WERI-Rb-1 (cell line): Measurements from ENCODE around the gene HOXB3.
A peak's percentile ranks its signal among the peaks of the same experiment; 100 is the strongest.

Experiments used
- DNase-seq: peaks from one replicate; pipeline ENCODE4 v3.0.0-alpha.2; 2020
- H3K27ac ChIP-seq: fragments of 250-450 bp; sonication (Bioruptor Pico); 2 replicates; pipeline ENCODE4 v1.5.1; 2020; ENCODE audit warnings: mild to moderate bottlenecking, moderate library complexity
- H3K27me3 ChIP-seq: fragments of 250-450 bp; sonication (Bioruptor Pico); 2 replicates; pipeline ENCODE4 v1.5.1; 2021; ENCODE audit warnings: mild to moderate bottlenecking, low read depth, moderate library complexity; ENCODE audit not compliant: insufficient read depth, severe bottlenecking
- H3K36me3 ChIP-seq: fragments of 250-450 bp; sonication (Bioruptor Pico); 2 replicates; pipeline ENCODE4 v1.5.1; 2020; ENCODE audit warnings: mild to moderate bottlenecking, moderate library complexity
- H3K4me3 ChIP-seq: 2 replicates; pipeline ENCODE4 v1.5.1; 2011; ENCODE audit warnings: low read depth, mild to moderate bottlenecking, control low read depth, low read length
- H3K9me3 ChIP-seq: fragments of 250-450 bp; sonication (Bioruptor Pico); 2 replicates; pipeline ENCODE4 v1.5.1; 2021; ENCODE audit warnings: mild to moderate bottlenecking, moderate library complexity; ENCODE audit not compliant: severe bottlenecking
- TF ChIP-seq, protein P1 (sequence below): IDR thresholded peaks from 2 replicates; pipeline ENCODE4 v1.5.1; 2011; ENCODE audit warnings: low read depth, mild to moderate bottlenecking, control low read depth, inconsistent platforms, low read length

HOXB3 gene

GRCh38 chr17:48554412-48555257 is 35.4 kb downstream of the HOXB3 start:
- peaks cover 9% of the 10 kb centered on the region for H3K9me3 ChIP-seq
- peak overlapping the region; percentile 46 for H3K27ac ChIP-seq
- H3K36me3 ChIP-seq: no peaks in the 10 kb centered on the region
- TF ChIP-seq, protein P1, sequence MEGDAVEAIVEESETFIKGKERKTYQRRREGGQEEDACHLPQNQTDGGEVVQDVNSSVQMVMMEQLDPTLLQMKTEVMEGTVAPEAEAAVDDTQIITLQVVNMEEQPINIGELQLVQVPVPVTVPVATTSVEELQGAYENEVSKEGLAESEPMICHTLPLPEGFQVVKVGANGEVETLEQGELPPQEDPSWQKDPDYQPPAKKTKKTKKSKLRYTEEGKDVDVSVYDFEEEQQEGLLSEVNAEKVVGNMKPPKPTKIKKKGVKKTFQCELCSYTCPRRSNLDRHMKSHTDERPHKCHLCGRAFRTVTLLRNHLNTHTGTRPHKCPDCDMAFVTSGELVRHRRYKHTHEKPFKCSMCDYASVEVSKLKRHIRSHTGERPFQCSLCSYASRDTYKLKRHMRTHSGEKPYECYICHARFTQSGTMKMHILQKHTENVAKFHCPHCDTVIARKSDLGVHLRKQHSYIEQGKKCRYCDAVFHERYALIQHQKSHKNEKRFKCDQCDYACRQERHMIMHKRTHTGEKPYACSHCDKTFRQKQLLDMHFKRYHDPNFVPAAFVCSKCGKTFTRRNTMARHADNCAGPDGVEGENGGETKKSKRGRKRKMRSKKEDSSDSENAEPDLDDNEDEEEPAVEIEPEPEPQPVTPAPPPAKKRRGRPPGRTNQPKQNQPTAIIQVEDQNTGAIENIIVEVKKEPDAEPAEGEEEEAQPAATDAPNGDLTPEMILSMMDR: no peak
- no peak for DNase-seq
- H3K4me3 ChIP-seq: peak overlapping the region; percentile 37; the same call in 1 of the 2 replicates
- peaks cover 86% of the 10 kb centered on the region for H3K27me3 ChIP-seq

DNA sequence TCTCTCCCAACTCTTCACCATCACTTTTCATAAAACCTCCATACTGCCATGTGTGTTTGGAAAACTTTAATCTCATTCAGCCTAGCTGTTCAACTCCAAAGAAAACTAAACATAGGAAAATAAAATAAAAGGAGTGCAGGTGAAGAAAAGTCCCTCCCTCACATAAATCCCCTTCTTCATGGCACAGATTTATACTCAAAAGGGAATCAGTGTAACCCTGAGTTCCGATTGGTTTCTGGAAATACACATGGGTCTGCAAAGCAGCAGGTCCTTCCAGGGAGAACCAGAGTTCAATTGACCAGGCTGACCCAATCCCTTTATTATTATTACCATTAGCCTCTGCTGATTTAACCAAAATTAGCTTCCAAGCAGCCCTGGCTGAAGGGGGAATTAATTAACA is 36.2 kb downstream of the HOXB3 start:
- Histone ChIP-seq H3K4me3 (no peak overlapping the region), H3K9me3 (peaks cover 9% of the 10 kb centered on the region), H3K27ac (no peak overlapping the region), H3K36me3 (no peaks in the 10 kb centered on the region), H3K27me3 (peaks cover 86% of the 10 kb centered on the region)
- no peak for DNase-seq
- TF ChIP-seq, protein P1: no peak

DNA sequence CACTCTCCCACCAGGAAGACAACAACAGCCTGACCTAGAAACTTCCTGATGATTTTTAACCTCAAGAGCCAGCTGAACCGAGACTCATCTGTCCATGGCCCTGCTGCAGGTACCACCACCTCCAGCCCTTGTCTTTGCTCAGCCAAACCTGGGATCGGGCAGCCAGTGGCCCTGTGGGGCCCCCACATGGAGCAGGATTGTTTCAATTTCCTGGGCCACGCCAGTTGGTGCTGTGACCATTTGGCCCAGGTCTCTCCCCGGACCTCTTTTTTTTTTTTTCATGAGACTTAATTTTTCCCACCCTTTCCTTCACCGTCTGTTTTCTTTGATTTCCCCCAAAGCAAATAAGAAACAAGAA is 36.9 kb downstream of the HOXB3 start:
- Histone ChIP-seq H3K36me3 (no peaks in the 10 kb centered on the region), H3K9me3 (peaks cover 9% of the 10 kb centered on the region), H3K27me3 (peaks cover 86% of the 10 kb centered on the region), H3K27ac (no peak overlapping the region), H3K4me3 (no peak overlapping the region)
- no peak for DNase-seq
- TF ChIP-seq, protein P1: no peak

DNA sequence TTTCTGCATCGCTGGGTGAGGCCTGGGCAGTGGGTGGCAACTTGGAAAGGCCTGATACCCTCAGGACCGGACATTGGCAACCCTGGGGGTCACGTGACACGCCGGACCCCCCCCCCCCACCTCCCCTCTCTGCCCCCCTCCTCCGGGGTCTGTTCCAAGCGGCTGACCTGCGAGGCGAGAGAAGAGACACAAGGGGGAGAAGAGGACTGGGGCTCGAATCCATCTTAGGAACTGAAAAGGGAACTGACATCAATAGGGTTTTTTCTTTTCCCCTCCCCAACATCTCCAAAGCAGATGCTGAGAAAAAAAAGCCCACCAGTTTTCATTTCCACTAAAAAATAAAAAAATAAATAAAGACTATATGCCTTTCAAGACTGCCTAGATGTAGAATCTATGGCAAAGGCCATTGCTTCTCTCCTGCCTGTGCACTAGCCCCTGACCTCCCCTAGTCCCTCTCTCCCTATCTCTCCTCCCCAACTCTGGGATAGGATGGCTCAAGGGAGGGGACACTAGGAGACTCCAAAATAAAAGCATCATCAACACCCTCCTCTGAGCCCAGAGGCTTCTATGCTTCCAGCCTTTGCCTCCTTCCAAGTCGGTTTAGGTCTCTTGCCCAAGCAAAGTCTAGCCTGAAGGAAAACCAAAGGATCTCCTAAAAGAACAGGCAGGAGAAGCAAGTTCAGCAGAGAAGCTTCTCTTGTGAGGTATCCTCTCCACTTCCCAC is 37.4 kb downstream of the HOXB3 start:
- Histone ChIP-seq H3K4me3 (no peak overlapping the region), H3K27ac (no peak overlapping the region), H3K27me3 (peaks cover 86% of the 10 kb centered on the region), H3K9me3 (peaks cover 9% of the 10 kb centered on the region), H3K36me3 (no peaks in the 10 kb centered on the region; the same call in 1 of the 2 replicates)
- TF ChIP-seq, protein P1: no peak
- no peak for DNase-seq

DNA sequence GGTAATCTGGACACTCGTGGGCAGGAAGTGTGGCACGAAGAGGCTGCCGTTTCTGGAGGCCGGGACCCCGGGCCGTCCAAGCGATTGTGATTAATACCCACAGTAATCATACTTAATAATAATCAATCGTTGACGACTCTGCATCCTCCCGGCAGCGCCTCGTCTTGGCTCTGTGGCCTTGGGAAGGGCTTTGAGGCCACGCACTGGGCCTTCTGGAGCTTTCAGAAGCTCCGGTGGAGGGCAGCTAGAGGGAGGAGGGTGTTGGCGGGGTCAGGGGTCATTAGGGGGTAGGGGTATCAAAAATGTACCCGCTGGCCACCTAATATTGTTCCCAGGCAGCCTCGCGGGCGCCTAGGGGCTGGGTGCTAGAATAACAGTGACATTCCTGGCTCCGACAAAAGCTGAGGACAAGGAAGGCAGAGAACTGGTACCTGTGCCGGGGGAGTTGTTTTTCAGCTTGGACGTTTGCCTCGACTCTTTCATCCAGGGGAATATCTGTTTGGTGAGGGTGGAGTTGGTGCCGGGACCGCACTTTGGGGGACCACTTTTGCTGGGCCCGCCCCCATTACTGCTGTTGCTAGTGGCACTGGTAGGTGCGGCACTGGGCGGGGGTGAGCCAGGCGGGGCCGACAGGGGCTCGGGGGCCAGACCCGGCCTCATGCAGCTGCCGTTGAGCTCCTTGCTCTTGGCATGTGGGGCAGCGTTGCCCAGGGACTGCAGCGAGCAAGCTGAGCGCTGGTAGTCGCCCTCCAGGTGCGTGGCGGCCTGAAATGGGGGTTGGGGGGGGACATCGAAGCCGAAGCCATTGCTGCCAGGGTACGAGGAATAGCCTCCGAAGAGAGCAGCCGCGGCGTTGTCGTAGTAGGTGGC is 38.2 kb downstream of the HOXB3 start:
- Histone ChIP-seq H3K4me3 (no peak overlapping the region), H3K27ac (no peak overlapping the region), H3K9me3 (peaks cover 9% of the 10 kb centered on the region), H3K36me3 (no peaks in the 10 kb centered on the region; the same call in 1 of the 2 replicates), H3K27me3 (peaks cover 86% of the 10 kb centered on the region)
- no peak for DNase-seq
- TF ChIP-seq, protein P1: no peak
